HepG2 (cell line): Measurements from ENCODE around the gene DUSP2. TPM values are rescaled to one million over a fixed set of nuclear protein-coding genes. Genes with fewer than 3 reads are reported as not detected.
A peak's percentile ranks its signal among the peaks of the same experiment; 100 is the strongest.

Source experiments
- BORCS8-MEF2B ChIP-seq: sonication (generic); formaldehyde crosslinking; IDR thresholded peaks from 2 replicates; pipeline ENCODE4 v1.8.0; 2022; ENCODE audit warnings: mild to moderate bottlenecking, missing genetic modification reagents
- CREB1 ChIP-seq, 2 experiments: fragments of 450-650 bp in 1 of 2; IDR thresholded peaks; 2 replicates each; pipeline ENCODE4 v1.6.1; 2016 to 2017; ENCODE audit warnings: control low read depth in 1 of 2, mild to moderate bottlenecking in 1 of 2, missing compliant biosample characterization in 1 of 2, missing genetic modification characterization in 1 of 2
- FOXP4 ChIP-seq: sonication (generic); formaldehyde crosslinking; IDR thresholded peaks from 2 replicates; pipeline ENCODE4 v1.4.0; 2020; ENCODE audit warnings: missing genetic modification reagents
- GABPA ChIP-seq, 2 experiments: IDR thresholded peaks; 2 replicates each; pipeline ENCODE4 v1.6.1; 2011 to 2016; ENCODE audit warnings: low read depth in 2 of 2, low read length in 1 of 2, missing biosample characterization in 1 of 2, missing genetic modification characterization in 1 of 2
- KDM2A ChIP-seq: sonication (generic); formaldehyde crosslinking; IDR thresholded peaks from 2 replicates; pipeline ENCODE4 v1.4.0; 2020; ENCODE audit warnings: low read depth, missing genetic modification reagents, borderline replicate concordance
- KDM5A ChIP-seq: fragments of 200-600 bp; sonication (generic); IDR thresholded peaks from 2 replicates; pipeline ENCODE4 v1.7.0; 2018; ENCODE audit warnings: antibody characterized with exemption, mild to moderate bottlenecking, low read length, borderline replicate concordance
- MAZ ChIP-seq, 2 experiments: sonication (generic) in 1 of 2; formaldehyde crosslinking in 1 of 2; IDR thresholded peaks; 2 replicates each; pipeline versions ENCODE4 v1.5.0 to v1.6.1; 2012 to 2020; ENCODE audit warnings: low read depth in 2 of 2, mild to moderate bottlenecking in 2 of 2, borderline replicate concordance in 1 of 2, improper control_type of control experiment in 1 of 2, low read length in 1 of 2, missing genetic modification reagents in 1 of 2, moderate library complexity in 1 of 2
- PCBP1 ChIP-seq: fragments of 200-400 bp; formaldehyde crosslinking; IDR thresholded peaks from 2 replicates; pipeline ENCODE4 v1.6.1; 2017; ENCODE audit warnings: mild to moderate bottlenecking, low read depth, low read length, borderline replicate concordance
- POLR2G ChIP-seq: fragments of 200-400 bp; formaldehyde crosslinking; IDR thresholded peaks from 2 replicates; pipeline ENCODE4 v1.6.1; 2018; ENCODE audit warnings: mild to moderate bottlenecking, low read depth, low read length, moderate library complexity
- RAD21 ChIP-seq: fragments of 450-650 bp; formaldehyde crosslinking; IDR thresholded peaks from 2 replicates; pipeline ENCODE4 v1.5.0; 2020; ENCODE audit warnings: mild to moderate bottlenecking
- RBM22 ChIP-seq: fragments of 200-400 bp; formaldehyde crosslinking; optimal IDR thresholded peaks from 2 replicates; pipeline ENCODE3; 2017; ENCODE audit warnings: mild to moderate bottlenecking, low read length, moderate library complexity
- ZFX ChIP-seq: sonication (generic); formaldehyde crosslinking; IDR thresholded peaks from 2 replicates; pipeline ENCODE4 v1.4.0; 2020; ENCODE audit warnings: mild to moderate bottlenecking, low read depth, missing genetic modification reagents, moderate library complexity
- ZFY ChIP-seq: sonication (generic); formaldehyde crosslinking; IDR thresholded peaks from 2 replicates; pipeline ENCODE4 v1.4.0; 2020; ENCODE audit warnings: missing genetic modification reagents
- ZNF12 ChIP-seq: sonication (generic); formaldehyde crosslinking; IDR thresholded peaks from 2 replicates; pipeline ENCODE4 v1.5.0; 2020; ENCODE audit warnings: missing genetic modification reagents
- ZNF121 ChIP-seq: sonication (generic); formaldehyde crosslinking; IDR thresholded peaks from 2 replicates; pipeline ENCODE4 v1.5.0; 2020; ENCODE audit warnings: mild to moderate bottlenecking, missing genetic modification reagents
- ZNF33B ChIP-seq: sonication (generic); formaldehyde crosslinking; IDR thresholded peaks from 2 replicates; pipeline ENCODE4 v1.5.1; 2020; ENCODE audit warnings: mild to moderate bottlenecking, missing genetic modification reagents
- ZNF652 ChIP-seq: IDR thresholded peaks from 2 replicates; pipeline ENCODE4 v1.6.1; 2016; ENCODE audit warnings: low read depth, borderline replicate concordance
- ZNF747 ChIP-seq: sonication (generic); formaldehyde crosslinking; IDR thresholded peaks from 2 replicates; pipeline ENCODE4 v1.8.1; 2023; ENCODE audit warnings: missing genetic modification reagents, mild to moderate bottlenecking, borderline replicate concordance
- ZSCAN12 ChIP-seq: sonication (generic); formaldehyde crosslinking; IDR thresholded peaks from 2 replicates; pipeline ENCODE4 v1.9.0; 2021; ENCODE audit warnings: mild to moderate bottlenecking, missing genetic modification reagents
- polyA plus RNA-seq, 8 experiments: library from polyadenylated mRNA; depleted of rRNA in 3 of 8; stranded (reverse) in 7 of 8; unstranded in 1 of 8; fragments of >200 nt; fragmentation: Illumina TruSeq in 4 of 8; extraction: Trizol in 4 of 8; gene quantifications; 2 replicates each; pipeline versions ENCODE4 v1.2.1 to v1.2.3, GENCODE V29; 2011 to 2016; ENCODE audit warnings: low read depth in 4 of 8, missing spikeins in 1 of 8, mixed read lengths in 1 of 8; ENCODE audit not compliant: insufficient read depth in 1 of 8
- total RNA-seq, 5 experiments: library from RNA; depleted of rRNA; stranded (reverse); fragments of >200 nt; fragmentation: Illumina TruSeq; extraction: Trizol; gene quantifications; 2 replicates each; pipeline ENCODE4 v1.2.3, GENCODE V29; 2016; ENCODE audit warnings: low read depth in 1 of 5
- TF ChIP-seq, protein P1 (sequence below): sonication (generic); formaldehyde crosslinking; conservative IDR thresholded peaks from 2 replicates; pipeline ENCODE4 v1.4.0; 2020; ENCODE audit warnings: missing genetic modification reagents
- TF ChIP-seq, protein P2 (sequence below): sonication (generic); formaldehyde crosslinking; IDR thresholded peaks from 2 replicates; pipeline ENCODE4 v1.5.0; 2020; ENCODE audit warnings: missing genetic modification reagents

The DUSP2 gene
- total and polyA plus RNA-seq, 2 of the 13 experiments (the other 11 are each of a cell fraction or from before 2014, with no cell fraction given) = not detected

GRCh38 chr2:96138179-96139145 lies 6.8 kb downstream of the DUSP2 start, which contains the start of gene ASTL (continued):
- TF ChIP-seq RBM22 (no peak), GABPA (IDR thresholded peaks at IDR 0.05; ENCODE audit: low read depth, low read length) (no peak), GABPA (CRISPR knock-in tag; IDR thresholded peaks at IDR 0.05; ENCODE audit: low read depth) (no peak), POLR2G (no peak), ZNF12 (CRISPR knock-in tag) (no peak), ZFX (0 out of 2 replicates have a peak, but pooled peaks have one; percentile 38), CREB1 (IDR thresholded peaks at IDR 0.05) (no peak), CREB1 (CRISPR knock-in tag; IDR thresholded peaks at IDR 0.05) (no peak), RAD21 (CRISPR knock-in tag) (peak; percentile 79), ZFY (CRISPR knock-in tag) (0 out of 2 replicates have a peak, but pooled peaks have one; percentile 26), BORCS8-MEF2B (CRISPR knock-in tag) (0 out of 2 replicates have a peak, but pooled peaks have one; percentile 20), ZNF652 (CRISPR knock-in tag) (no peak), KDM2A (CRISPR knock-in tag) (0 out of 2 replicates have a peak, but pooled peaks have one; percentile 29), ZSCAN12 (no peak), ZNF33B (no peak), MAZ (IDR thresholded peaks at IDR 0.05; ENCODE audit: borderline replicate concordance, low read depth, low read length) (no peak), MAZ (CRISPR knock-in tag; IDR thresholded peaks at IDR 0.05; ENCODE audit: low read depth) (0 out of 2 replicates have a peak, but pooled peaks have one; percentile 39), PCBP1 (no peak), ZNF747 (CRISPR knock-in tag) (no peak), FOXP4 (no peak), KDM5A (no peak), ZNF121 (CRISPR knock-in tag) (no peak)
- TF ChIP-seq, protein P1, sequence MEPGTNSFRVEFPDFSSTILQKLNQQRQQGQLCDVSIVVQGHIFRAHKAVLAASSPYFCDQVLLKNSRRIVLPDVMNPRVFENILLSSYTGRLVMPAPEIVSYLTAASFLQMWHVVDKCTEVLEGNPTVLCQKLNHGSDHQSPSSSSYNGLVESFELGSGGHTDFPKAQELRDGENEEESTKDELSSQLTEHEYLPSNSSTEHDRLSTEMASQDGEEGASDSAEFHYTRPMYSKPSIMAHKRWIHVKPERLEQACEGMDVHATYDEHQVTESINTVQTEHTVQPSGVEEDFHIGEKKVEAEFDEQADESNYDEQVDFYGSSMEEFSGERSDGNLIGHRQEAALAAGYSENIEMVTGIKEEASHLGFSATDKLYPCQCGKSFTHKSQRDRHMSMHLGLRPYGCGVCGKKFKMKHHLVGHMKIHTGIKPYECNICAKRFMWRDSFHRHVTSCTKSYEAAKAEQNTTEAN (CRISPR knock-in tag) = no peak
- TF ChIP-seq, protein P2, sequence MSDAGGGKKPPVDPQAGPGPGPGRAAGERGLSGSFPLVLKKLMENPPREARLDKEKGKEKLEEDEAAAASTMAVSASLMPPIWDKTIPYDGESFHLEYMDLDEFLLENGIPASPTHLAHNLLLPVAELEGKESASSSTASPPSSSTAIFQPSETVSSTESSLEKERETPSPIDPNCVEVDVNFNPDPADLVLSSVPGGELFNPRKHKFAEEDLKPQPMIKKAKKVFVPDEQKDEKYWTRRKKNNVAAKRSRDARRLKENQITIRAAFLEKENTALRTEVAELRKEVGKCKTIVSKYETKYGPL (CRISPR knock-in tag) = no peak
